Pancreas (tissue), 10 donors: ENCODE data around the gene TSHR. TPM values are rescaled to one million over a fixed set of nuclear protein-coding genes. Genes with fewer than 3 reads are reported as not detected.

Experiments
- ATAC-seq, 4 donors: fragments of 200-7000 bp; cut with Tn5 transposase; one replicate each; pipeline versions ENCODE4 v1.8.0 to v1.9.1; 2020; ENCODE audit warnings: mild to moderate bottlenecking in 4 of 4, moderate library complexity in 4 of 4
- DNase-seq, 6 donors: peaks; one replicate each; pipeline ENCODE4 v3.0.0-alpha.2; 2020
- FAIRE-seq: peaks from 2 replicates; lab custom pipeline; 2012; peaks lifted over from hg19 to GRCh38; lab: Jason Lieb, UNC
- H3K27ac ChIP-seq, 4 donors: fragments of 200-600 bp; sonication (generic); 1 replicate in 3 of 4; 2 replicates in 1 of 4; pipeline versions ENCODE4 v1.5.0 to v1.8.0; 2020
- H3K27me3 ChIP-seq, 4 donors: fragments of 200-600 bp; one replicate each; pipeline ENCODE4 v1.8.0; 2021
- H3K36me3 ChIP-seq, 3 donors: fragments of 200-600 bp; sonication (generic) in 1 of 3; one replicate each; pipeline versions ENCODE4 v1.5.0 to v1.8.0; 2020 to 2021
- H3K4me1 ChIP-seq, 3 donors: fragments of 200-600 bp; one replicate each; pipeline ENCODE4 v1.8.0; 2021
- H3K4me3 ChIP-seq, 4 donors: fragments of 200-600 bp; sonication (generic) in 2 of 4; one replicate each; pipeline versions ENCODE4 v1.5.0 to v1.8.0; 2020 to 2021
- H3K9me3 ChIP-seq, 4 donors: fragments of 200-600 bp; one replicate each; pipeline ENCODE4 v1.8.0; 2021
- WGBS, 2 donors: extraction: QIAGEN DNeasy Blood & Tissue Kit; methylation state at CpG; one replicate each; pipeline ENCODE4 v1.1.7; 2013; 5-methylcytosine and 5-hydroxymethylcytosine counted together
- intact Hi-C, 3 donors: fragments of 100-400 bp; cut with DNase I; formaldehyde crosslinking; loops; one replicate each; pipeline versions ENCODE4 v1.11.1 to v1.14.2; 2022
- polyA plus RNA-seq, 2 donors: library from polyadenylated mRNA; stranded (reverse); fragments of 200-250 nt; gene quantifications; one replicate each; pipeline ENCODE4 v1.2.3, GENCODE V29; 2013
- total RNA-seq, 6 donors: library from RNA; stranded (reverse); fragmentation: NEBNext Ultra II Directional in 4 of 6; extraction: Animal tissue kit (Norgen Biotek cat#: 25700) in 4 of 6; gene quantifications; one replicate each; pipeline versions ENCODE4 v1.2.1 to v1.2.4, GENCODE V29; 2021 to 2023
- TF ChIP-seq, protein P1 (sequence below), 4 donors: fragments of 200-600 bp; sonication (generic) in 3 of 4; IDR thresholded peaks; one replicate each; pipeline versions ENCODE4 v1.5.0 to v1.8.0; 2021; ENCODE audit warnings: antibody characterized with exemption in 4 of 4
- donor health status: healthy with polysubstance abuse.
- donor health status: DM: no; HTN: no; CAD: no; lungs with moderate emphysema.
- donor health status: DM: no; HTN: no; CAD: no.
- donor health status: control.
- donor health status: control.
- donor health status: Bipolar disorder and iron deficiency.
- donor health status: DM: yes; HTN: yes; CAD: no.
- donor health status: DM: no; HTN: no; CAD: no.
- donor health status: DM: no; HTN: no; CAD: no.
- donor health status: DM: yes; HTN: yes; CAD: no.

The TSHR gene
- total and polyA plus RNA-seq, 8 donors: 0.22 to 0.41 (median 0.29) TPM; not detected in 4

DNA sequence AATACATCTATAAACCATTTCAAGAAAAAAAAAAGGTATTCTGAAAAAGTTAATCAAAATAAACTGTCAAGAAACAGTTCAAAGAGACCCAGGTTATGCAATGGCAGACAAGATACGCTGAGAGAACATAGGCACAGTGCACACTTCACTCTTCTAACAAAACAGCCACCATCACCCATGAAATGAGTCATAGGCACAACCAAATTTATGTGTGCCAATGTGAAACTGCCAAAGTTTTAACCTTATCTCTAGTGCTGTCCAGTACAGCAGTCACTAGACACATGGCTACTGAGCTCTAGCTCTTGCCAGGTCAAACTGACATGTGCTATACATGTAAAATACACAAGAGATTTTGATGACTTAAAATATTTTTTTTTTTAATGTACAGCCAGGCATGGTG is 15.3 kb upstream of the TSHR start:
- 87 to 89% methylated on average over 1 of the region's 1 CpG for WGBS, 2 donors
- intact Hi-C loops: no loop called here
- no peak for FAIRE-seq

DNA sequence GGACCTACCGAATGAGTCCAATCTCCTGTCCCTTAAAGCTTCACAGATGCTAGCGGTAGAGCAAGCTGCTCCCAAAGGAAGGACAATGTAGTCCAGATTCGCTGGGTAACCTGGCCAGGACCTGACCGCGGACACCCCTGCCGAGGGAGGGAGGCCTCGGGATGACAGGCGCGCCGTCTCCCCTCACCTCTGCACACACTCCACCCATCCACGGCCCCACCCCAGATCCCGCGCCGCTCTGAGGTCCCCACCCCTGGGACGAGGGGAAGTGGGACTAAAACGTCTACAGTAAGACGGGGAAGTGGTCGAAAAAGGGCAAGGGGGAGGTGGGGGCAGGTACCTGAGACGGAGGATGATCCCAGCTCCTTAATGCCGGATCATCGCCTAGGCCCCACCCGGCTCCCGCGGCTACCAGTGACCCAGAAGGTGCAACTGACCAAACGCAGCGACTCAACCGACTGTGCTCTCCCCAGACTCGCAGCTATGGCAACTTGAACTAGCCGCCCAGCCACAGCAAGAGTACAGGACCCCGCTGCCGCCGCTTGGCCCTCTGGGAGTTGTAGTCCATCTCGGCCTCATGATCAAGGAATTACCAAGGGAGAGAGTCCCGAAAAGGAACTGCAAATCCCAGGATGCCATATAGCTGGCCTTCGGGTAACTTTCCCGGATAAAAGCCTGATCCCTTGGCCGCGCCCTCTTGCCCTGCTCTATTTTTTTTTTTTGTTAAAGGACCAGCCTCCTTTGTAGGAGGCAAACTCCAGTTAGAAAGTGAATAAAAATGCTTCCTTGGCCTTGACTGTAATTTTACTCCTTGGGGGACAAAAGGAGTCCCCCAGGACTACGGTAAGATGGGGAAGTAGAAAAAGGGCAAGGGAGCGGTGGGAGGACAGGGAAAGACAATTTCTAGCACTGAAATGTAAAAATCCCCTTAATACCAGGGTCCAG is 13.9 kb upstream of the TSHR start, which contains the start of gene CEP128:
Gene CEP128, minus strand, starts transcription at position 498 of the 945 bp plus-strand sequence.
- peak; percentile 97 for FAIRE-seq
- intact Hi-C loops: no loop called here
- peak; percentile 100 for ATAC-seq
- Histone ChIP-seq H3K9me3 (no peaks in the 10 kb centered on the region), H3K36me3 (no peaks in the 10 kb centered on the region), H3K4me3 (peak within 1 kb of the TSS; percentile 32 to 86 (median 46)), H3K4me1 (peaks cover 0 to 9% (median 0%) of the 10 kb centered on the region in 3 donors), H3K27ac (no peak within 1 kb of the TSS), H3K27me3 (no peaks in the 10 kb centered on the region)
- TF ChIP-seq, protein P1, sequence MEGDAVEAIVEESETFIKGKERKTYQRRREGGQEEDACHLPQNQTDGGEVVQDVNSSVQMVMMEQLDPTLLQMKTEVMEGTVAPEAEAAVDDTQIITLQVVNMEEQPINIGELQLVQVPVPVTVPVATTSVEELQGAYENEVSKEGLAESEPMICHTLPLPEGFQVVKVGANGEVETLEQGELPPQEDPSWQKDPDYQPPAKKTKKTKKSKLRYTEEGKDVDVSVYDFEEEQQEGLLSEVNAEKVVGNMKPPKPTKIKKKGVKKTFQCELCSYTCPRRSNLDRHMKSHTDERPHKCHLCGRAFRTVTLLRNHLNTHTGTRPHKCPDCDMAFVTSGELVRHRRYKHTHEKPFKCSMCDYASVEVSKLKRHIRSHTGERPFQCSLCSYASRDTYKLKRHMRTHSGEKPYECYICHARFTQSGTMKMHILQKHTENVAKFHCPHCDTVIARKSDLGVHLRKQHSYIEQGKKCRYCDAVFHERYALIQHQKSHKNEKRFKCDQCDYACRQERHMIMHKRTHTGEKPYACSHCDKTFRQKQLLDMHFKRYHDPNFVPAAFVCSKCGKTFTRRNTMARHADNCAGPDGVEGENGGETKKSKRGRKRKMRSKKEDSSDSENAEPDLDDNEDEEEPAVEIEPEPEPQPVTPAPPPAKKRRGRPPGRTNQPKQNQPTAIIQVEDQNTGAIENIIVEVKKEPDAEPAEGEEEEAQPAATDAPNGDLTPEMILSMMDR (IDR thresholded peaks at IDR 0.05): no peak
- peak; percentile 90 to 97 (median 95) for DNase-seq
- 1% methylated on average over 39 to 40 of the region's 40 CpGs for WGBS, 2 donors

More for the DNA sequence above, 15.3 kb upstream of the TSHR start:
- ATAC-seq (no peak), DNase-seq (no peak)
- Histone ChIP-seq H3K27ac (no peak overlapping the region), H3K4me3 (no peak overlapping the region), H3K36me3 (no peaks in the 10 kb centered on the region), H3K27me3 (no peaks in the 10 kb centered on the region), H3K4me1 (peaks cover 0 to 9% (median 0%) of the 10 kb centered on the region in 3 donors), H3K9me3 (no peaks in the 10 kb centered on the region)
- TF ChIP-seq, protein P1 (IDR thresholded peaks at IDR 0.05): no peak

DNA sequence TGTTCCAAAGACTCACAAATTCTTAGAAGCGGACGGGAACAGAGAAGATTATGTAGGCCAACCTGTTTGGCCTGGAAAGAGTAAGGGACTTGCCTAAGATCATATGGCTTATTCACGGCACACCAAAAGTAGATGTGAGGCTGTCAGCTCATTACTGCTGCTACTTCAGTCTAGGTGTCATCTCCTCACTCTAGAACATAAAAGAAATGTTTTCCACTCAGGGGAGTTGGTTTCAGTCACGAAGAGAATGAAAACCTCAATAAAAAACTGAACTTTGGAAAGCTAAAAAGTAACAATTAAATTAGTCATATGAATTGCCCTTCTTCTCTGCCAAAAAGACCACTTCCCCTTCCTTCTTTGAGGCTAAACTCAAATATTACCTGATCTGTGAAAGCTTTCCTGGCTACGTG is 13.2 kb upstream of the TSHR start:
- Histone ChIP-seq H3K27ac (no peak overlapping the region), H3K4me1 (peaks cover 0 to 9% (median 0%) of the 10 kb centered on the region in 3 donors), H3K4me3 (peak overlapping the region in 2 of 4 donors; percentile 50 to 86), H3K9me3 (no peaks in the 10 kb centered on the region), H3K27me3 (no peaks in the 10 kb centered on the region), H3K36me3 (no peaks in the 10 kb centered on the region)
- intact Hi-C loops: no loop called here
- ATAC-seq (no peak), FAIRE-seq (no peak), DNase-seq (no peak)
- TF ChIP-seq, protein P1 (IDR thresholded peaks at IDR 0.05): no peak
- 23 to 26% methylated on average over 5 of the region's 5 CpGs for WGBS, 2 donors

DNA sequence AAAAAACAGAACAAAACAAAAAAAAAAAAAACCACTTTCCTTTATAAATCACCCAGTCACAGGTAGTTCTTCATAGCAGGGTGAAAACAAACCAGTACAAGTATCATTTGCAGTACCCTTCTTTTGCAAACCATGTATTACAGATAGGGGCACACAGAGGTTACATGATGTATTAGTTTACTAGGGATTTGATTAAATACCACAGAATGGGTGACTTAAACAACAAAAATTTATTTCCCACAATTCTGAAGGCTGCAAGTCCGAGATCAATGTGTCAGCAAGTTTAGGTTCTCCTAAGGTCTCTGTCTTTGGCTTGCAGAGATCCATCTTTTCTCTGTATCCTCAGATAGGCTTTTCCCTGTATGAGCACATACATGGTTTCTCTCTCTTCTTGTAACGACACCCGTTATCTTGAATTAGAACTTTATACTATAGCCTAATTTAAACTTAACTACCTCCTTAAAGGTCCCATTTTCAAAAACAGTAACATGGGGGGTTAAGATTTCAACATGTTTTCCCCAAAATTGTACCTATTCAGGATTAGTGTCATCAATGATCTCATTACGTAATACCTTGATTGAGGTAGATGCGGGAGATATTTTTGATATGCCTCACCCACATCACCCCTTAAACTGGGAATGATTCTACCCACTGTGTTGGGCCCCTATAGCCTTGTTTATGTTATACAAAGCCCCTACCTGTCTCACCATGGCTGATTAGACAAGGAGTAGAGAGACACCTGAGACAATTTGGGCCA is 10.4 kb upstream of the TSHR start:
- H3K27me3 ChIP-seq: peaks cover 0 to 4% (median 0%) of the 10 kb centered on the region in 4 donors
- 54 to 67% methylated on average over 5 of the region's 5 CpGs for WGBS, 2 donors
- H3K27ac ChIP-seq: no peak overlapping the region
- FAIRE-seq: no peak
- TF ChIP-seq, protein P1 (IDR thresholded peaks at IDR 0.05): no peak
- H3K9me3 ChIP-seq: no peaks in the 10 kb centered on the region
- intact Hi-C loops: no loop called here
- DNase-seq: no peak
- no peak for ATAC-seq
- peaks cover 0 to 9% (median 0%) of the 10 kb centered on the region in 3 donors for H3K4me1 ChIP-seq
- no peak overlapping the region for H3K4me3 ChIP-seq
- no peaks in the 10 kb centered on the region for H3K36me3 ChIP-seq
